HEK293T (cell line): ENCODE results near the gene MFAP4.

Source experiments
- CTCF ChIA-PET: fragments of 350-600 bp; formaldehyde crosslinking; extraction: SDS; loops from one replicate; lab custom pipeline; 2021; ENCODE audit warnings: antibody characterized with exemption, inconsistent platforms; lab: Yijun Ruan, JAX
- POLR2A ChIA-PET: fragments of 350-600 bp; formaldehyde crosslinking; extraction: SDS; loops from one replicate; lab custom pipeline; 2020; ENCODE audit warnings: antibody characterized with exemption, inconsistent platforms; lab: Yijun Ruan, JAX
- DNase-seq: peaks from one replicate; pipeline ENCODE4 v3.0.0; 2012; ENCODE audit warnings: mixed read lengths; ENCODE audit errors: extremely low spot score
- ARNT ChIP-seq: fragments of 450-650 bp; IDR thresholded peaks from 2 replicates; pipeline ENCODE4 v1.6.1; 2017; ENCODE audit warnings: mild to moderate bottlenecking
- BHLHE40 ChIP-seq: fragments of 450-650 bp; IDR thresholded peaks from 2 replicates; pipeline ENCODE4 v1.6.1; 2016; ENCODE audit warnings: mild to moderate bottlenecking, moderate library complexity, borderline replicate concordance
- CTBP1 ChIP-seq: fragments of 450-650 bp; IDR thresholded peaks from 2 replicates; pipeline ENCODE4 v1.6.1; 2016; ENCODE audit warnings: borderline replicate concordance
- ELF4 ChIP-seq: fragments of 450-650 bp; IDR thresholded peaks from 2 replicates; pipeline ENCODE4 v1.6.1; 2017; ENCODE audit warnings: antibody characterized with exemption
- FOXA1 ChIP-seq: fragments of 450-650 bp; IDR thresholded peaks from 2 replicates; pipeline ENCODE4 v1.6.1; 2016; ENCODE audit warnings: mild to moderate bottlenecking
- FOXM1 ChIP-seq: fragments of 450-650 bp; IDR thresholded peaks from 2 replicates; pipeline ENCODE4 v1.6.1; 2017; ENCODE audit warnings: mild to moderate bottlenecking, borderline replicate concordance
- HDGF ChIP-seq: fragments of 450-650 bp; IDR thresholded peaks from 2 replicates; pipeline ENCODE4 v1.6.1; 2017; ENCODE audit warnings: antibody characterized with exemption, borderline replicate concordance
- L3MBTL2 ChIP-seq: fragments of 450-650 bp; conservative IDR thresholded peaks from 2 replicates; pipeline ENCODE4 v1.6.1; 2016; ENCODE audit warnings: mild to moderate bottlenecking
- LEF1 ChIP-seq: fragments of 450-650 bp; IDR thresholded peaks from 2 replicates; pipeline ENCODE4 v1.6.1; 2017; ENCODE audit warnings: mild to moderate bottlenecking, borderline replicate concordance
- NFRKB ChIP-seq: fragments of 450-650 bp; IDR thresholded peaks from 2 replicates; pipeline ENCODE4 v1.6.1; 2016; ENCODE audit warnings: mild to moderate bottlenecking, moderate library complexity
- SP1 ChIP-seq: fragments of 450-650 bp; IDR thresholded peaks from 2 replicates; pipeline ENCODE4 v1.6.1; 2017
- SUZ12 ChIP-seq: fragments of 450-650 bp; IDR thresholded peaks from 2 replicates; pipeline ENCODE4 v1.6.1; 2016; ENCODE audit warnings: mild to moderate bottlenecking
- TARDBP ChIP-seq: fragments of 450-650 bp; IDR thresholded peaks from 2 replicates; pipeline ENCODE4 v1.6.1; 2016
- ZNF384 ChIP-seq: fragments of 450-650 bp; IDR thresholded peaks from 2 replicates; pipeline ENCODE4 v1.6.1; 2016
- TF ChIP-seq, protein P1 (sequence below): fragments of 450-650 bp; IDR thresholded peaks from 2 replicates; pipeline ENCODE4 v1.6.1; 2016

Gene MFAP4

GRCh38 chr17:19380481-19381301 lies 6.3 kb downstream of the MFAP4 start:
- TF ChIP-seq ARNT (no peak), FOXA1 (no peak), LEF1 (no peak), BHLHE40 (no peak), ZNF384 (no peak), FOXM1 (no peak), NFRKB (no peak)
- TF ChIP-seq, protein P1, sequence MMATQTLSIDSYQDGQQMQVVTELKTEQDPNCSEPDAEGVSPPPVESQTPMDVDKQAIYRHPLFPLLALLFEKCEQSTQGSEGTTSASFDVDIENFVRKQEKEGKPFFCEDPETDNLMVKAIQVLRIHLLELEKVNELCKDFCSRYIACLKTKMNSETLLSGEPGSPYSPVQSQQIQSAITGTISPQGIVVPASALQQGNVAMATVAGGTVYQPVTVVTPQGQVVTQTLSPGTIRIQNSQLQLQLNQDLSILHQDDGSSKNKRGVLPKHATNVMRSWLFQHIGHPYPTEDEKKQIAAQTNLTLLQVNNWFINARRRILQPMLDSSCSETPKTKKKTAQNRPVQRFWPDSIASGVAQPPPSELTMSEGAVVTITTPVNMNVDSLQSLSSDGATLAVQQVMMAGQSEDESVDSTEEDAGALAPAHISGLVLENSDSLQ, result no peak
- ChIA-PET CTCF (interaction anchor here (0.8 kb wide), 1 partner anchor 18 kb away, joined by 4 read pairs; the partner anchor contains the start of gene B9D1), POLR2A (interaction anchor here (4.3 kb wide), 1 partner anchor 9 kb away, joined by 112 read pairs; the partner anchor contains the start of gene MFAP4)
- DNase-seq, result no peak

- no peak for DNase-seq
- ChIA-PET CTCF (no interaction called here), POLR2A (interaction anchor here (2.4 to 4.3 kb wide), 3 partner anchors 10 to 22 kb away, joined by 12 to 112 read pairs (median 26); partner anchors contain the start of gene MFAP4)
- TF ChIP-seq FOXM1 (no peak), FOXA1 (no peak), TARDBP (no peak), NFRKB (no peak)
- TF ChIP-seq, protein P1, result no peak
Measured at GRCh38 chr17:19379361-19380065, 7.5 kb downstream of the MFAP4 start.

- POLR2A ChIA-PET, result interaction anchor here (0.7 to 4.3 kb wide), 39 partner anchors 10 to 419 kb away, joined by 3 to 112 read pairs (median 6); partner anchors contain the start of genes ALDH3A2, B9D1 and MFAP4
- no peak for DNase-seq
- CTCF ChIA-PET, result interaction anchor here (0.7 to 2.2 kb wide), 6 partner anchors 10 to 388 kb away, joined by 3 to 22 read pairs (median 4); partner anchors contain the start of gene B9D1
- TF ChIP-seq, protein P1, result peak; percentile 82
- TF ChIP-seq FOXA1 (no peak), BHLHE40 (no peak), HDGF (0 out of 2 replicates have a peak, but pooled peaks have one; percentile 10)
Measured at GRCh38 chr17:19378416-19379360, 8.3 kb downstream of the MFAP4 start, which contains the start of gene MAPK7. Gene MAPK7 (plus strand): TSS chr17:19378498. CDS start chr17:19378901, 403 bp downstream.

GRCh38 chr17:19377602-19378415 lies 9.2 kb downstream of the MFAP4 start:
- ChIA-PET POLR2A (interaction anchor here (0.7 to 4.3 kb wide), 51 partner anchors 9 to 420 kb away, joined by 3 to 112 read pairs (median 5); partner anchors contain the start of genes ALDH3A2, B9D1 and MFAP4), CTCF (interaction anchor here (0.7 to 2.2 kb wide), 7 partner anchors 11 to 389 kb away, joined by 3 to 22 read pairs (median 3); partner anchors contain the start of gene B9D1)
- TF ChIP-seq ZNF384 (no peak), FOXM1 (no peak), LEF1 (no peak), SP1 (no peak), NFRKB (no peak), FOXA1 (no peak), HDGF (peak; percentile 100), L3MBTL2 (0 out of 2 replicates have a peak, but pooled peaks have one; percentile 21), ELF4 (peak; percentile 29; the same call in 1 of the 2 replicates), CTBP1 (no peak), ARNT (no peak), TARDBP (no peak), SUZ12 (no peak)
- TF ChIP-seq, protein P1, result peak; percentile 29
- DNase-seq, result peak; percentile 99
